DND-41 (cell line): ENCODE results near the gene SDF2L1.

ENCODE experiments used
- EZH2 ChIP-seq: IDR thresholded peaks from 3 replicates; pipeline ENCODE4 v1.6.1; 2012; ENCODE audit warnings: borderline replicate concordance, low read depth, mild to moderate bottlenecking, moderate library complexity, low read length, inconsistent platforms; ENCODE audit not compliant: severe bottlenecking
- TF ChIP-seq, protein P1 (sequence below): IDR thresholded peaks from 2 replicates; pipeline ENCODE4 v1.5.1; 2012; ENCODE audit warnings: borderline replicate concordance, low read length, moderate library complexity, mild to moderate bottlenecking; ENCODE audit not compliant: poor library complexity, severe bottlenecking; ENCODE audit errors: extremely low read depth

DNA sequence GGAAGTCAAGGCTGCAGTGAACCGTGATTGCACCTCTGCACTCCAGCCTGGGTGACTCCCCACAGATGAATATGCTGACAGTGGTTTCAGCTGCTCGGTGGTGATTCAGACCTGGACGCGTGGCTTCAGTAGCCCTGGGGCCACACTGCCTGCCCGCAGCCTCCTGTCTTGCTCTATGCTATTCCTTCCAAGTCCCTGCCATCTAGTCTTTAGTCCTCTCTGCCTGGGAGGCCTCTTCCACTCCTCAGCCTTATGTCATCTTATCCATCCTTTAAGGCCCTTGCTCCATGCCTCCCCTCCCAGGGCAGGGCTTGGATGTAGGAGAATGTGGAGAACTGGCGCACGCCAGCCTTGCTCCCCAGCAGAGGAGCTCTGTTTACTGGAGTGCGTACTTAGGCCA, 35.3 kb upstream of the SDF2L1 start:
- TF ChIP-seq, protein P1, sequence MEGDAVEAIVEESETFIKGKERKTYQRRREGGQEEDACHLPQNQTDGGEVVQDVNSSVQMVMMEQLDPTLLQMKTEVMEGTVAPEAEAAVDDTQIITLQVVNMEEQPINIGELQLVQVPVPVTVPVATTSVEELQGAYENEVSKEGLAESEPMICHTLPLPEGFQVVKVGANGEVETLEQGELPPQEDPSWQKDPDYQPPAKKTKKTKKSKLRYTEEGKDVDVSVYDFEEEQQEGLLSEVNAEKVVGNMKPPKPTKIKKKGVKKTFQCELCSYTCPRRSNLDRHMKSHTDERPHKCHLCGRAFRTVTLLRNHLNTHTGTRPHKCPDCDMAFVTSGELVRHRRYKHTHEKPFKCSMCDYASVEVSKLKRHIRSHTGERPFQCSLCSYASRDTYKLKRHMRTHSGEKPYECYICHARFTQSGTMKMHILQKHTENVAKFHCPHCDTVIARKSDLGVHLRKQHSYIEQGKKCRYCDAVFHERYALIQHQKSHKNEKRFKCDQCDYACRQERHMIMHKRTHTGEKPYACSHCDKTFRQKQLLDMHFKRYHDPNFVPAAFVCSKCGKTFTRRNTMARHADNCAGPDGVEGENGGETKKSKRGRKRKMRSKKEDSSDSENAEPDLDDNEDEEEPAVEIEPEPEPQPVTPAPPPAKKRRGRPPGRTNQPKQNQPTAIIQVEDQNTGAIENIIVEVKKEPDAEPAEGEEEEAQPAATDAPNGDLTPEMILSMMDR, result no peak
- TF ChIP-seq EZH2, result no peak
